ENCODE data around the gene POLDIP3.

DNA sequence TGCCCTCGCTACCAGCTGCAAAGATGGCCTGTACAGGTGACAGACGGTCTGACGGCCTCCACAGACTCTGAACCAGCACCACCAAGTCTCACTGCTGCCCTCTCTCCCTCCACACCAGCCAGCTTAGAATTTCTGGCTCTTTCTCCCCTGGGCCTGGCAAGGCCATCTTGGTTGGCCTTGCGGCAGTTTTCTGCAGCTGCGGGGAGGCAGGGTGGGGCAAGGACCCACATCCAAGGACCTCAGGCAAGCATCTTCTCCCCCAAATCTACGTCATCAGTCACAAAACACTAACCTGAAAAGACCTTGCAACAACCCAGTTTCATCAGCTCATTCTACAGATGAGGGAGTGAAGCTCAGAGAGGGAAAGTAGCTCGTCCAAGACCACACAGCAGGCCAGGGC is 11.7 kb upstream of the POLDIP3 start:
- TF ChIP-seq, protein P1, sequence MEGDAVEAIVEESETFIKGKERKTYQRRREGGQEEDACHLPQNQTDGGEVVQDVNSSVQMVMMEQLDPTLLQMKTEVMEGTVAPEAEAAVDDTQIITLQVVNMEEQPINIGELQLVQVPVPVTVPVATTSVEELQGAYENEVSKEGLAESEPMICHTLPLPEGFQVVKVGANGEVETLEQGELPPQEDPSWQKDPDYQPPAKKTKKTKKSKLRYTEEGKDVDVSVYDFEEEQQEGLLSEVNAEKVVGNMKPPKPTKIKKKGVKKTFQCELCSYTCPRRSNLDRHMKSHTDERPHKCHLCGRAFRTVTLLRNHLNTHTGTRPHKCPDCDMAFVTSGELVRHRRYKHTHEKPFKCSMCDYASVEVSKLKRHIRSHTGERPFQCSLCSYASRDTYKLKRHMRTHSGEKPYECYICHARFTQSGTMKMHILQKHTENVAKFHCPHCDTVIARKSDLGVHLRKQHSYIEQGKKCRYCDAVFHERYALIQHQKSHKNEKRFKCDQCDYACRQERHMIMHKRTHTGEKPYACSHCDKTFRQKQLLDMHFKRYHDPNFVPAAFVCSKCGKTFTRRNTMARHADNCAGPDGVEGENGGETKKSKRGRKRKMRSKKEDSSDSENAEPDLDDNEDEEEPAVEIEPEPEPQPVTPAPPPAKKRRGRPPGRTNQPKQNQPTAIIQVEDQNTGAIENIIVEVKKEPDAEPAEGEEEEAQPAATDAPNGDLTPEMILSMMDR (IDR thresholded peaks at IDR 0.05), result no peak
- no peak for TF ChIP-seq POLR2A (IDR thresholded peaks at IDR 0.05)
